DND-41 (cell line): ENCODE measurements around the gene LGALS7B.

Experiments used
- CTCF ChIP-seq: IDR thresholded peaks from 2 replicates; pipeline ENCODE4 v1.5.1; 2012; ENCODE audit warnings: borderline replicate concordance, low read length, moderate library complexity, mild to moderate bottlenecking; ENCODE audit not compliant: poor library complexity, severe bottlenecking; ENCODE audit errors: extremely low read depth
- EZH2 ChIP-seq: IDR thresholded peaks from 3 replicates; pipeline ENCODE4 v1.6.1; 2012; ENCODE audit warnings: borderline replicate concordance, low read depth, mild to moderate bottlenecking, moderate library complexity, low read length, inconsistent platforms; ENCODE audit not compliant: severe bottlenecking

GRCh38 chr19:38815059-38816001 is 26.3 kb downstream of the LGALS7B start:
- no peak for TF ChIP-seq EZH2
- no peak for TF ChIP-seq CTCF
